Kidney glomerular epithelial cell (primary cell): Measurements from ENCODE around the gene NT5DC2.

Experiments used
- DNase-seq: peaks from one replicate; lab custom pipeline; 2025; lab: John Stamatoyannopoulos, UW

Gene NT5DC2

GRCh38 chr3:52509753-52510328 lies 23.8 kb downstream of the NT5DC2 start:
- no peak for DNase-seq

GRCh38 chr3:52507359-52507758 lies 26.3 kb downstream of the NT5DC2 start:
- DNase-seq = no peak

GRCh38 chr3:52506266-52506966 lies 27.2 kb downstream of the NT5DC2 start:
- DNase-seq = no peak

- DNase-seq = no peak
Observed at GRCh38 chr3:52504977-52505376, 28.7 kb downstream of the NT5DC2 start.

GRCh38 chr3:52503788-52504424 lies 29.8 kb downstream of the NT5DC2 start:
- DNase-seq = no peak

GRCh38 chr3:52502808-52503350 lies 30.8 kb downstream of the NT5DC2 start:
- DNase-seq = no peak

GRCh38 chr3:52502001-52502400 lies 31.7 kb downstream of the NT5DC2 start:
- no peak for DNase-seq

GRCh38 chr3:52501046-52501445 lies 32.6 kb downstream of the NT5DC2 start:
- DNase-seq = no peak

GRCh38 chr3:52498137-52499054 lies 35.3 kb downstream of the NT5DC2 start:
- DNase-seq = no peak

- DNase-seq = no peak
Observed at GRCh38 chr3:52495777-52496602, 37.7 kb downstream of the NT5DC2 start.

- no peak for DNase-seq
Observed at GRCh38 chr3:52494886-52495495, 38.7 kb downstream of the NT5DC2 start, which contains the start of gene STAB1. STAB1 (plus strand) TSS chr3:52495338; CDS start chr3:52495414, 76 bp downstream.

- no peak for DNase-seq
Observed at GRCh38 chr3:52494445-52494844, 39.2 kb downstream of the NT5DC2 start.

- DNase-seq = no peak
Observed at GRCh38 chr3:52493232-52494017, 40.2 kb downstream of the NT5DC2 start.

GRCh38 chr3:52492059-52492458 lies 41.6 kb downstream of the NT5DC2 start:
- DNase-seq = no peak

GRCh38 chr3:52490939-52491526 lies 42.6 kb downstream of the NT5DC2 start:
- DNase-seq = peak; percentile 22

GRCh38 chr3:52490035-52490938 lies 43.4 kb downstream of the NT5DC2 start:
- no peak for DNase-seq

GRCh38 chr3:52489453-52489852 lies 44.2 kb downstream of the NT5DC2 start:
- no peak for DNase-seq

- DNase-seq = no peak
Observed at GRCh38 chr3:52488746-52489145, 44.9 kb downstream of the NT5DC2 start.
